HG02798 (cell line): Measurements from ENCODE around the gene THSD4.

Source experiments
- ATAC-seq: cut with Tn5 transposase; IDR thresholded peaks from one replicate; pipeline ENCODE4 v1.9.1; 2021; ENCODE audit warnings: mild to moderate bottlenecking; ENCODE audit not compliant: unreplicated experiment, poor library complexity

Gene THSD4

GRCh38 chr15:71581398-71581930 lies 466.2 kb downstream of the THSD4 start:
- ATAC-seq: no peak

DNA sequence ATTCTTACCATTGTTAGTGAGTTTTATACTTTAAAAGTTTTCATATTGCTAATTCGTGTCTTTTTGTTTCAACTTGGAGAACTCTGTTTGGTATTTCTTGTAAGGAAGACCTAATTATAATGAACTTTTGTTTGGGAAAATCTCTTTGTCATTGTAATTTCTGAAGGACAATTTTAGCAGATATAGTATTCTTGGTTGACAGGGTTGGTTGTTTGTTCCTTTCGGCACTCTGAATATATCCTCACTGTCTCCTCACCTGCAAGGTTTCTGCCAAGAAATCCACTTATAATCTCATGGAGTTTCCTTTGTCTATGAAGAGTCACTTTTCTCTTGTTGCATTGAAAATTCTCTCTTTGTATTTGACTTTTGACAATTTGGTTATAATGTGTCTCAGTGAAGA lies 469.9 kb downstream of the THSD4 start:
- no peak for ATAC-seq

DNA sequence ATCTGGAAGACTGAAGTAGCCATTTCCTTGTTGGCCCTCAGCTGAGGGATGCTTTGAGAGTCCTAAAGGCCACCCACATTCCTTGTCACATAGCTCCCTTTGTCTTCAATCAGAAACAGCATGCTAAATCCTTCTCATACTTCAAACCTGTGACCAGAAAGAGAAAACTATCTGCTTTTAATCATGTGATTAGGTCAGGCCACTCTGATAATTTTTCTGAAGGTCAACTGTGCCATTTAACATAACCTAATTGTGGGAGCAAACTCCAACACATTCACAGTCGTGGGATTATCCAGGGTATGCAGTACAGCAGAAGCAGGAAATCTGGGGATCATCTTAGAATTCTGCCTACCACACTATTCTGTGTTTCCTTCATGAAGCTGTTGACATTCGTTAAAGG lies 471.2 kb downstream of the THSD4 start:
- no peak for ATAC-seq

- no peak for ATAC-seq
Observed at GRCh38 chr15:71588746-71589145, 473.5 kb downstream of the THSD4 start.

- ATAC-seq: no peak
Observed at GRCh38 chr15:71591057-71591456, 475.8 kb downstream of the THSD4 start.

DNA sequence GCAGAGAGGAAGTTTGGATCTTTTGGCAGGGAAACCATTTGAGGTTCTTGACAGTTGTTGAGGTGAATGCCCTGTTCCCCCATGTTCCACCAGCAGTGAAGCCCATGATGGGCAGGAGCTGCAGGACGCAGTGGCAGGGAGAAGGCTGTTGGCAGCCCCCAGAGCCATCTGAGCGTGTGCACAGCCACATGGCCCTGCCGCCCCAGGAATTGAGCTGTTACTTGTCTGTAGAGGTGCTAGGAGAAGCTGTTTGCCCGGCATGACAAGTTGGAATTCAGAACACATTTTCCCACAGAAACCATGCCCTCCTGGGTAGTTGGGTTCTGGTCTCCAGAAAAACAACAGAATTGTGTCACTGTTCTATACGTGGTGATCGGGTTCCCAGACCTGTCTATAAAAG lies 476.9 kb downstream of the THSD4 start:
- no peak for ATAC-seq

DNA sequence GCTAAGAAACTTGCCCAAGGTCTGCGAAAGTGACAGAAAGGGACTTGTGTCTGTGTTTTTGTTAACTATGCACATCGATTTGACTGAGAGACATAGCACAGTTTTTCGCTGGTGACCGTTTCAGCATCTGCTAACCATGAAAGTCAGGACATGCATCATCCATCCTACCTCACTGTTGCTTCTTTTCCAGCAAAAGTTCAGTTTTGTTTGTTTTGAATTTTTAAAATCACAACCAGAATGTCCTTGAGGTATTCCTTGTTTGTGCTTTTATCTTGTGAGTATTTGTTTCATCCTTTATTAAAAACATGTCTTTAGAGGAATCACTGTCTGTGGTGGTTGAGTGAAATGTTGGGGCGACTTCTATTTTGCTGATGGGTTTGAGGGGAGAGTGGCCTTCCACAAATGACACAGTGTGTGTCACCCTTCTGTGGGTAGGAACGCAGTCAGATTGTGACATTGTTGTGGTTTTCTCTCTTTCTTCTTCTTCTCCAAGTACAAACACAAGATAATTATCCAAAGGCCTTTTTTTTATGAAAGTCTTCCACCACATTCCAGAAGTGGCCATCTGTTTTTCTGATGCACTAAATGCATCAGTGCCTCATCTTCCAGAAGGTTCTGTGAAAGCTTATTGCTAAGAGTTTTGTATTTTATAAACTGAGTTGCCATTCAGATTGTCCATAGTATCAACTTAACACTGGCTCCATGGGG lies 480.7 kb downstream of the THSD4 start:
- ATAC-seq: no peak

GRCh38 chr15:71596672-71597071 lies 481.4 kb downstream of the THSD4 start:
- no peak for ATAC-seq

DNA sequence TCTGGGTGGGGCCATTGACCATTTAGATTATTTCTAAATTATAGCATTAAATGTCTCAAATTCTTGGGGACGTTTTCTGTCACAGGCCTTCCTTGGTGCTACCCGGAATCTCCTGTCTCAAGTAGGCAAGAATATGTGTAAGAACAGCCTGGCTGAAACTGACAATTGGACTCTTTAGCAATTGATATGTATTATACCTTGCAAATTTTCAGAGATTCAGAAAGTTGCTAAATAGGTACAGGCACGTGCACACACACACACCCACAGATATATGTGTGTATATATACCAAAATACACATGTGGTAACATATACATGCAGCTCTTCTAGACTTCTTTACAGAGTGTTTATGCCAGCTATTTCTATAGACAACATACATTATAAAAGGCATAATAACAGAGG lies 481.9 kb downstream of the THSD4 start:
- no peak for ATAC-seq

GRCh38 chr15:71597637-71598036 lies 482.4 kb downstream of the THSD4 start:
- no peak for ATAC-seq

- ATAC-seq: no peak
Observed at GRCh38 chr15:71598741-71599140, 483.5 kb downstream of the THSD4 start.

DNA sequence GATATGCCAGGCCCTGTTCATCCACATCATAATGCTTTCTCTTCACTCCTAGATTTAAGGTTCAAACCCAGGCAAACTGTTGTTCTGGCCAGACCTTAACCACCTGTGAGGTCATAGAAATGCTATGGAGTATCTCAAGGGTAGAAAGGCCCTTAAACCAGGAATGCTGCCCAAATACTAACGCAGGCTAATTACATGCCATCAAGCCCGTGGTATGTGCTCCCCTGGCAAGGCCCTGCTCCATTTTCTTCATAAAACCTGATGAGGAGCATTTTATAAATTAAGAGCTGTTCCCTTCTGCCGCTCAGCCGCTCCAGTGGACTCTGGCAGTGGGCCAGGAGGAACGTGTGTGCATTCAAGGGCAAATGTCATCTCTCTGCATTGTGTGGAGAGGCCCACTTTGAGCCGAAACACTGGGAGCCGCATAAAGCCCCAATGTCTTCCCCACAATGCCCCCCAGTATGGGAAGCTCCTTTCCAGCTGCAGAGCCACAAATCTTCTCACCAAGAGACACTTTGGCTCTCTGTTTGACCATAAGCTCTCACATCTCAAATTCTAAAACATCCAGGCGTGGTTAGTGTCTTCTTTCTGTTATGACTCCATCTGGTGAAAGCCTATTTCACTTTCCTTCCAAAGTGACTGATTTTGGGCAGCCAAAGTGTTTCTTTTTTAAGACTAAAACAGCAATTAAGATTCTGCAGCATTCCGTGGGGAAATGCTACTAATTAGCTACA lies 484.3 kb downstream of the THSD4 start:
- ATAC-seq: no peak

GRCh38 chr15:71600237-71600636 lies 485.0 kb downstream of the THSD4 start:
- ATAC-seq: no peak

- ATAC-seq: no peak
Observed at GRCh38 chr15:71601038-71601834, 486.0 kb downstream of the THSD4 start.

GRCh38 chr15:71603379-71603778 lies 488.1 kb downstream of the THSD4 start:
- no peak for ATAC-seq

DNA sequence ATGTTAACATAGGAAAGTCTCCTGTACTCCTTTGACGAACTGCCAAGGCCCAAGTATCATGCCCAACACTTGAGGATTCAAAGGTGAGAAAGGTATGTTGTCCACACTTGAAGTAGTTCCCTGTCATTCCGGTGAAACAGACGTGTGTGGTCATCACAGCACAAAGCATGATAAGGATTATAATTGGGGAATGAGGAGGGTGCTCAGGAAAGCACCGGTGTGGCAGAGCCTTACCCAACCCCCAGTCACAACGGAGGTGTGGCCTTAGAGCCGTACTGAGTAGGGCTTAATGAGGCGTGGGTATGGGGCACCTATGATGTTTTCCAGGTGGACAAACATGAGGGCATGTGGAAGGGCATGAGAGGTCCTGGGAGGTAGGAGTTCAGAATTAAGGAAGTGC lies 492.1 kb downstream of the THSD4 start:
- no peak for ATAC-seq

- no peak for ATAC-seq
Observed at GRCh38 chr15:71610728-71611552, 495.7 kb downstream of the THSD4 start.

DNA sequence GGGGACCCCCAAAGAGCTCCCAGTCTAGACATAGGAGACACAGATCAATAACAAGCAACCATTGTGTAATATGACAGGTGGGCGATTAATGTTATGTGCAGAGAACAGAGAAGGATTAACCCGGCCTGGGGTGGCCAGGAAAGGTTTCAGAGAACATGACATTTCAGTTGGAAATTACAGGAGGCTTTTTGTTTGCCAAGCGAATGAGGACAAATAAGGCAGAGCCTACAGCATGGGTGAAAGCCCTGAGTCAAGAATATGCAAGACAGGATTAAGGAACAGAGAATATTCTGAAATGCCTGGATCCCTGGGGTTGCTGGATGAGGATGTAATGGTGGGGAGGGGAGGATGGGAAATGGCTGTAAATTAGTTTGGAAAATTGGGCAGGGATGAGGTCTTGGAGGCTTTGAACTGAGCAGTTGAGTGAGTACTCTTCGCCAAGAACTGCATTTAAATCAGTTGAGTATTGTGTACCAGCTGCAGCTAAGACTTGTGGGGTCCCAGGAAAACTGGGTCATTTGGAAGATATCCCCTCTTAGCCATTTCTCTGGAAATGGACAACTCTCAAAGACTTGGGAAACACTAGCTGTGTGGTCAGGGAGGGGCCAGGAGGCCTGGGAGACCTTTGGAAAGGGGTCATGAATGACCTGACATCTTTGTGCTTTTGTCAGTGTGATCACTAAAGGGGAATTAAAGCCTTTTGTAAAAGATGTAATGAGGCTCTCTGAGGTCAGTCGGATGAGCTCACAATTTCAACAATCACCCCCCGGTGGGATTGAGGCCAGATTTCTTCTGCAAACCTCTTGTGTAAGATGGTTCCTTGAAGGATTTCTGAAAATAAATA lies 496.5 kb downstream of the THSD4 start:
- no peak for ATAC-seq

DNA sequence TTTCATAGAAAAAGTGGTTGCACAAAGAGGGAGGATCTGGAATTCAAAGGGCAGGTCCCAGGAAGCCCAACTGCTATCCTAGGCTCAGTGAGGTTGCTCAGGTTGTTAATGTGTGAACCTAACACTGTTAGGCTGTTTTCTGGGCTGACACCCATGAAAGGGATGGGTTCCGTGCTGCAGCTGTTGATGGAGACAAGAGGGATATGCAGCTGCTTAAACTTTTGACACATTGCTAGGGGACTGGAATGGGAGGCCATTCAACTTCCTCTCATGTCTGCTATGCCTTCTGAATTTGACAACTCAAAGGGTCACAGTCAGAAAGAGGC lies 497.1 kb downstream of the THSD4 start:
- no peak for ATAC-seq
